Head of caudate nucleus (tissue), 42 donors: Measurements from ENCODE around the gene USH2A.

Experiments used
- DNase-seq, 42 donors: peaks; one replicate each; pipeline versions ENCODE4 v3.0.0 to v3.0.0-alpha.2; 2020 to 2021; ENCODE audit warnings: mixed read lengths in 7 of 42
- intact Hi-C: fragments of 100-400 bp; cut with DNase I; formaldehyde crosslinking; loops from one replicate; pipeline ENCODE4 v1.15.0; 2022

The USH2A gene

DNA sequence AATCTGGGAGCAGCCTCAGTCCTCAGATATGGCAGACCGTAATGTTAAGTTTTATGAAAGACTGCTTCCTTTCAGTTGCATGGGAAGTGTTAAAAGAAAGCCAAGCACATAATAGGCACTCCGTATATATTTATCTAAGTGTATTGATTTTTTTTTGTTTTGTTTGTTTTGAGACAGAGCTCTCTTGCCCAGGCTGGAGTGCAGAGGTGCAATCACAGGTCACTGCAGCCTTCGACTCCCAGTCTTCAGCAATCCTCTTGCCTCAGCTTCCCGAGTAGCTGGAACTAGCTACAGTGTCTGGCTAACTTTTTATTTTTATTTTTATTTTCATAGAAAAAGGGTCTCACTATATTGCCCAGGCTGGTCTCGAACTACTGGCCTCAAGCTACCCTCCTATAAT lies 341.8 kb downstream of the USH2A start:
- no peak for DNase-seq
- intact Hi-C loops = no loop called here

GRCh38 chr1:216076751-216077150 lies 346.5 kb downstream of the USH2A start:
- no peak for DNase-seq
- intact Hi-C loops = no loop called here

DNA sequence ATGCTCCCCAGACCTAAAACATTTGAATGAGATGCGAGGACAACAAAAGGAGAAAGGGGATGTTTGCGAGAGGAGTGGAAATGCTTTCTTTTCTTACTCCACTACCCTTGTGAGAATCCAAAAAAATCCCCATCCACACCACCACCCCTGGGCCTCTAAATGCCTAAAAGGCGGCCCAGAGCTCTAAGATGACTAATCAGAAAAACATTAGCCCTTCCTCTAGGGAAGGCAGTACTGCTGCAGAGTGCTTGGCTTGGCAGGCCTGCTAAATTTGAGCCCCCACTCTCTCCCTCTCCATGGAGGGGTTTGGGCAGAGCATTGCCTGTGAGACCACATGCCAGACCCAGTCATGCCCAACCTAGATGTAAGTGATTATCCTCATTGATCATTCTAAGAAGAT lies 347.9 kb downstream of the USH2A start:
- intact Hi-C loops = no loop called here
- no peak for DNase-seq

GRCh38 chr1:216073793-216074595 lies 349.3 kb downstream of the USH2A start:
- intact Hi-C loops = no loop called here
- no peak for DNase-seq

DNA sequence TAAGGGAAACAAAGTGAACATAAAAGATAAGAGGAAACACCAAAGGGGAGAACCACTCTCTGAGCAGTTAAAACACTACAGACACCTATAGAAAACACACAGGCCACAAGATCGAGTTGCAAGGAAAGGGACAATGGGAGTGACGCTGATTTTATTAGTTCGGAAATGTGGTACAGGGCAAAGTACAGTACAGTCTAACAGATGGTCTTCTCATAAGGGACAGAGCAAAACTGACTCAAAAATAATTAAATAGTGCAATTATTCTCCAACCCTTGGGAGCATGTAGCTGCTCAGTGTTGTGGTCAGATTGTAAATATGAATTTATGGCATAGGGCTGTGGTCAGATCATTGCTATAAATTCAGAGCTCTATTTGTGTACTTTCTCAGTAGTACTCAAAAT lies 352.0 kb downstream of the USH2A start:
- intact Hi-C loops = no loop called here
- DNase-seq = no peak

DNA sequence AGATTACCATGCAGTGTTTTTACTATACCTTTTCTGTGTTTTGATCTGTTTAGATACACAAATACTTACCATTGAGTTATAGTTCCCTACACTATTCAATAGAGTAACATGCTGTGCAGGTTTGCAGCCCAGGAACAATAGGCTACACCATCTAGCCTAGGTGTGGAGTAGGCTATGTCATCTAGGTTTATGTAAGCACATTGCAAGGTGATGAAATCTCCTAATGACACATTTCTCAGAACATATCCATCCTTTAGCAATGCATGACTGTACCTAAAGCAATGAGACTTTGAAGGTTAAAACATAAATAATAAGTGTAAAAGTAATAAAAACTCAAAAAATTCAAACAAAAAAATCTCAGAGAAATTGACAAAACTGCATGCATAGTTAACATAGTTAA lies 358.6 kb downstream of the USH2A start:
- DNase-seq = no peak
- intact Hi-C loops = no loop called here

- DNase-seq = no peak
- intact Hi-C loops = no loop called here
These were observed 365.3 kb downstream of the USH2A start for GRCh38 chr1:216057947-216058346.

- intact Hi-C loops = no loop called here
- DNase-seq = no peak
These were observed 366.2 kb downstream of the USH2A start for GRCh38 chr1:216057063-216057462.

DNA sequence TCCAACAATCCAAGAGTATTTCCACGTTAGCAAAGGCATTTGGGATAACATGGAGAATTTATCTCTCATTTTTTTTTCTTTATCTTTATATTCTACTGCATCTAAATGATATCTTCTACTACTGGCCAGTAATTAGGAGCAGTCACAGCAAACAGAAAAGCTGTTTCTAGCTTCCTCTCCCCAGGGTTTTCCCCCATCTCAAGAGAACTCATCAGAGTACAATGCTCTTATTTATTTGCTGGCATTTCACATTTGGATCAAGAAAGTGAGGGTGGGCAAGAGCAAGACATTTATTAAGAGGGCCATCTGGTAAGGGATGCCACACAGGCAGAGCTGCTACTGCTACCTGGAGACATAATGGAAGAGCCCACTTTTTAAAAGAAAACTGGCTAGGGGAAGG lies 368.2 kb downstream of the USH2A start:
- intact Hi-C loops = no loop called here
- DNase-seq = no peak

- peak in 12 of 42 donors; percentile 1 to 46 (median 12) for DNase-seq
These were observed 368.6 kb downstream of the USH2A start for GRCh38 chr1:216054600-216054999.

GRCh38 chr1:216051071-216051470 lies 372.2 kb downstream of the USH2A start:
- DNase-seq = no peak
- intact Hi-C loops = no loop called here

More at GRCh38 chr1:216054600-216054999, 368.6 kb downstream of the USH2A start:
- intact Hi-C loops = no loop called here

DNA sequence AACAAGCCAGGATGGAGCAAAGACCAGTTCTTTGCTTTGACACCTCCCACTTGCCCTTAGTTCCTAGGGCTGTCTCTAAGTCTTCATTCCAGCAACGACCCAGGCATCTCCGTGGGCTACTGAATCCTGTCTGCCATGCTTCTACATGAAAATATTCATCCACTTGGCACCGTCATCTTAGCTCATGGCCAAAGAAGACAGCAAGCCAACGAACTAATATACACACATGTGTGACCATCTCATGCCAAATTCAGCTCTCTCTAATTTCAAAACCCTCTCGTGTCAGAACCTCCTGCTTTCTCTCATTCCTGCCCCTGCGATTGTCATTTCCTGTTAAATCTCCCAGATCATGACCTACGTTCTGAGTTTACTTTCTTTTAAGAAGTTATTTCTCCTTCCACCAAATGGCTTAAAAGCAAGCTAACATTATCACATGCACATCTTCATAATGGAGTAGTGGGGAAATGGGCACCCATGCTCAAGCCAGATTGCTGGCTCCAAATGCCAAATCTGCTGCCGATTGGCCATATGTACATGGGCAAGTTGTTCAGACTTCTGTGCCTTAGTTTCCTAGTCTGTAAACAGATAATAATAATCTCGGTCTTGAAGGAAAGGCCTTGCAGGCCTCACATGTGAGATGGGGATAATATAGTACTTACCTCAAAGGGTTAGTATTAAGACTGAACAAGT lies 373.4 kb downstream of the USH2A start:
- no peak for DNase-seq
- intact Hi-C loops = no loop called here

- no peak for DNase-seq
- intact Hi-C loops = no loop called here
These were observed 375.3 kb downstream of the USH2A start for GRCh38 chr1:216047811-216048572.

DNA sequence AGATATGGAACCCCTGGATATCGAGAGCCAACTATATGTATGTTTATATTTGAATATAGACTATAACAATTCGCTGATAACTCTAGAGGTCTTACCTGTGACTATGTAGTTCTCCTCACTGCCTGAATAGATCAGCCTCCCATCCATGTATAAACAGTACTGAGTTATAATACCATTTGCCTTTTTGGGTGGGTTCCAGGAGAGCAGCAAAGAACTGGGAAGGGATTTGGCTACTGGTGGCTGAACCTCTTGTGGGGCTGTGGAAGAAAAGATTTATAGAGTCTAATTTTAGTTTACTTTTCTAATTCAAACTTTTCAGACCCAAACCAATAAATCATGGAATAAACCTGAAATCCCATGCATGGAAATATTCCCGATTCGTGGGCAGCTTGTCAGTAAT lies 376.9 kb downstream of the USH2A start:
- intact Hi-C loops = no loop called here
- DNase-seq = no peak

DNA sequence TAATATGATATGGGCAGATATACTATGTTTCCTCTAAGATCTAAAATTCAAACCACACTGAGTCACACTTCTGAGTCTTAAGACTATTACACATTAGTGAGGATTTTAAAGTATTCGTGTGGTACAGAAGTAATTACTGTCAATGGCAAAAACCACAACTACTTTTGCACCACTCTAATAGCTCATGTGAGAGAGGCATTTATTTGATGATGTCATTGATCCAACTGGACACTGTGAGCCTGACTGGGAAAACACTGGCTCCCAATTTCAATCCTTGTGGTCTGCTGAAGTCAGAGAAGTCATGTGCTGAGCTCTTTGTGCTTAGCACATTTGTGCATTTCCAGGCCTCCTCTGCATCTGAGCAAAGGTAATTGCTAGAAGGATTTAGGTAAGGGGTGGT lies 377.8 kb downstream of the USH2A start:
- intact Hi-C loops = no loop called here

GRCh38 chr1:216044538-216044937 lies 378.7 kb downstream of the USH2A start:
- intact Hi-C loops = no loop called here

More for the DNA sequence above, 377.8 kb downstream of the USH2A start:
- no peak for DNase-seq

GRCh38 chr1:216034506-216034905 lies 388.7 kb downstream of the USH2A start:
- DNase-seq = peak in 2 of 42 donors; percentile 4 to 7

More at GRCh38 chr1:216044538-216044937, 378.7 kb downstream of the USH2A start:
- DNase-seq = no peak

DNA sequence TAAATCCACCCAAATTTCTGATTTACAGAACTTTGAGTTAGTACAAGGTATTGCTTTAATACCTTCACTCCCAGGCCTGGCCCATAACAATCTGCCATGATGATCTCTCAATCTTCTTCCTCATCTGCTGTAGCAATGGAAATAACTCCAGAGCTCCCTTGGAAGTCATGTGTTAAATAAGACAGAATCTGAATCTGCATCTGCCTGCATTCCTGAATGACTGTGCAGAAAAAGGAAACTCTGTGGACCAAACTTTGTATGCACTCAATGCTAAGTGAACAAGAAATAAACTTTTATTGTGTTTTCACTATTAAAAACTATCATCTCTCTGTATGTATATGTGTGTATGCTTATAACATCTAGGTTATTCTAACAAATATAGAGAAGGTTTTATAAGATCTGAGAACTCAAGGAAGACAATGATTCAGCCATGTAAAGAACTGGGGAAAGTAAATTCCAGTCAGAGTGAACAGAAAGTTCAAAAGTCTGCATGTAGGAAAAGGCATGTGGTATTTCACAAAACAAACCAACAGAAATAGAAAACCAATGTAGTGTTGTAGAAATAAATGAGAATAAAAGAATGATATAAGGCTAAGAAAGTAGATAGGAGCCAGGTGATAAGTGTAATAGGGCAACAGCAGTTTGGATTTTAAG lies 390.2 kb downstream of the USH2A start:
- intact Hi-C loops = no loop called here
- DNase-seq = no peak

More at GRCh38 chr1:216034506-216034905, 388.7 kb downstream of the USH2A start:
- intact Hi-C loops = no loop called here

DNA sequence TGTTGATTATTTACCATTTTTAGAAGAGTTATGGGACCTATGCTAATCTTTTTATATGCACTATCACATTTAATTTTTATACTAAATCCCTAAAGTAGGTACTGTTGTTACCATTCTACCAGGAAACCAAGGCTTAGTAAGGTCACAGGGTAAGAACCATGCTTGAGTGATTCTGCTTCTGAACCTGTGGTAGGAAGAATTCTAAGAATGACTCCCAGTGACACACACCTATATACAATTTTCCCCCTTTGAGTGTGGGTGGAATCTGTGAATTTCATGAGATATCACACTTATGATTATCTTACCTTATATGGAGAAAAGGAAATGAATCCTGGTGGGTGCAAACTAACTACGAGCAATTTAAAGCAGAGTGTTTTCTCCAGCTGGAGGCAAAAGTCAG lies 391.0 kb downstream of the USH2A start:
- no peak for DNase-seq
- intact Hi-C loops = no loop called here
